CD14-positive monocyte (primary cell): Measurements from ENCODE around the gene ROBO2. TPM values are rescaled to one million over a fixed set of nuclear protein-coding genes. Genes with fewer than 3 reads are reported as not detected.

Source experiments
- DNase-seq, 3 donors: peaks; one replicate each; pipeline ENCODE4 v3.0.0-alpha.2; 2011 to 2022
- H2AFZ ChIP-seq: 2 replicates; pipeline ENCODE4 v1.6.0; 2012; ENCODE audit warnings: mild to moderate bottlenecking, low read depth, low read length, inconsistent platforms; ENCODE audit not compliant: insufficient read depth, poor library complexity, severe bottlenecking
- H3K27ac ChIP-seq, 2 donors: 1 replicate in 1 of 2; 2 replicates in 1 of 2; pipeline ENCODE4 v1.5.1; 2012 to 2013; ENCODE audit warnings: low read length in 2 of 2, control low read depth in 1 of 2, inconsistent platforms in 1 of 2, low read depth in 1 of 2, mild to moderate bottlenecking in 1 of 2
- H3K27me3 ChIP-seq, 2 donors: one replicate each; pipeline versions ENCODE4 v1.6.0 to v1.6.1; 2011 to 2013; ENCODE audit warnings: low read length in 2 of 2; ENCODE audit not compliant: control insufficient read depth in 2 of 2, insufficient read depth in 2 of 2
- H3K36me3 ChIP-seq, 2 donors: replicated peaks in 1 of 2; 1 replicate in 1 of 2; 2 replicates in 1 of 2; pipeline versions ENCODE4 v1.5.1 to v1.6.1; 2012 to 2013; ENCODE audit warnings: low read length in 2 of 2, control low read depth in 1 of 2, inconsistent platforms in 1 of 2, mild to moderate bottlenecking in 1 of 2; ENCODE audit not compliant: insufficient read depth in 2 of 2, control insufficient read depth in 1 of 2
- H3K4me1 ChIP-seq, 2 donors: 1 replicate in 1 of 2; 2 replicates in 1 of 2; pipeline versions ENCODE4 v1.5.1 to v1.6.1; 2012 to 2013; ENCODE audit warnings: low read length in 2 of 2, control low read depth in 1 of 2, inconsistent platforms in 1 of 2, mild to moderate bottlenecking in 1 of 2, moderate library complexity in 1 of 2; ENCODE audit not compliant: insufficient read depth in 2 of 2, control insufficient read depth in 1 of 2
- H3K4me2 ChIP-seq: replicated peaks from 2 replicates; pipeline ENCODE3; 2012; ENCODE audit warnings: low read length, moderate library complexity, mild to moderate bottlenecking; ENCODE audit not compliant: poor library complexity, severe bottlenecking; ENCODE audit errors: extremely low read depth
- H3K4me3 ChIP-seq, 3 experiments: fragments of 200-600 bp in 1 of 3; sonication (generic) in 1 of 3; replicated peaks in 1 of 3; 1 replicate in 2 of 3; 2 replicates in 1 of 3; pipeline ENCODE4 v1.5.1; 2011 to 2013; ENCODE audit warnings: low read length in 3 of 3, mild to moderate bottlenecking in 3 of 3, control low read depth in 2 of 3, low read depth in 2 of 3, inconsistent platforms in 1 of 3, moderate library complexity in 1 of 3
- H3K79me2 ChIP-seq: 2 replicates; pipeline ENCODE4 v1.6.0; 2012; ENCODE audit warnings: mild to moderate bottlenecking, control low read depth, inconsistent platforms, low read length, moderate library complexity; ENCODE audit not compliant: insufficient read depth
- H3K9ac ChIP-seq: 2 replicates; pipeline ENCODE4 v1.6.0; 2017; ENCODE audit warnings: low read length, mild to moderate bottlenecking; ENCODE audit not compliant: insufficient read depth, poor library complexity, severe bottlenecking
- H3K9me3 ChIP-seq, 2 donors: replicated peaks in 1 of 2; 1 replicate in 1 of 2; 2 replicates in 1 of 2; pipeline versions ENCODE4 v1.5.1 to v1.6.1; 2012 to 2013; ENCODE audit warnings: low read length in 2 of 2, control low read depth in 1 of 2; ENCODE audit not compliant: control insufficient read depth in 1 of 2, insufficient read depth in 1 of 2
- H4K20me1 ChIP-seq: 2 replicates; pipeline ENCODE4 v1.6.0; 2012; ENCODE audit warnings: mild to moderate bottlenecking, low read length, control low read depth, moderate library complexity; ENCODE audit not compliant: insufficient read depth
- H3K27ac Mint-ChIP-seq, 7 donors: one replicate each; pipeline ENCODE4 v1.8.0; 2020; ENCODE audit warnings: mild to moderate bottlenecking in 7 of 7, mixed read lengths in 7 of 7, moderate library complexity in 6 of 7, inconsistent platforms in 2 of 7
- H3K27me3 Mint-ChIP-seq, 3 donors: one replicate each; pipeline ENCODE4 v1.8.0; 2021 to 2022; ENCODE audit warnings: low read depth in 3 of 3, mild to moderate bottlenecking in 3 of 3, mixed read lengths in 3 of 3, moderate library complexity in 3 of 3, inconsistent platforms in 1 of 3
- H3K36me3 Mint-ChIP-seq, 2 donors: one replicate each; pipeline ENCODE4 v1.8.0; 2020; ENCODE audit warnings: mixed read lengths in 2 of 2, inconsistent platforms in 1 of 2, mild to moderate bottlenecking in 1 of 2
- H3K4me1 Mint-ChIP-seq: one replicate; pipeline ENCODE4 v1.8.0; 2020; ENCODE audit warnings: mild to moderate bottlenecking, mixed read lengths
- H3K4me3 Mint-ChIP-seq, 2 donors: one replicate each; pipeline ENCODE4 v1.8.0; 2020; ENCODE audit warnings: mild to moderate bottlenecking in 2 of 2, mixed read lengths in 2 of 2, moderate library complexity in 1 of 2
- H3K9me3 Mint-ChIP-seq, 7 donors: one replicate each; pipeline ENCODE4 v1.8.0; 2020 to 2022; ENCODE audit warnings: mixed read lengths in 7 of 7, mild to moderate bottlenecking in 6 of 7, moderate library complexity in 6 of 7, inconsistent platforms in 2 of 7
- WGBS: methylation state at CpG from one replicate; pipeline ENCODE4 v1.1.5; 2013; ENCODE audit warnings: missing lambda C conversion rate; ENCODE audit not compliant: insufficient coverage; 5-methylcytosine and 5-hydroxymethylcytosine counted together
- intact Hi-C, 2 donors: fragments of 100-400 bp; cut with micrococcal nuclease; formaldehyde crosslinking; loops; one replicate each; pipeline versions ENCODE4 v1.15.0 to v1.15.1; 2023
- polyA plus RNA-seq, 3 donors: library from polyadenylated mRNA; depleted of rRNA in 1 of 3; unstranded in 2 of 3; stranded (reverse) in 1 of 3; fragments of 300-500 nt in 2 of 3; fragments of >200 nt in 1 of 3; fragmentation: Illumina TruSeq in 2 of 3; gene quantifications; 1 replicate in 2 of 3; 2 replicates in 1 of 3; pipeline ENCODE4 v1.2.3, GENCODE V29; 2012 to 2021
- TF ChIP-seq, protein P1 (sequence below): fragments of 200-600 bp; IDR thresholded peaks from one replicate; pipeline ENCODE4 v1.8.0; 2022; ENCODE audit warnings: antibody characterized with exemption, mild to moderate bottlenecking

Gene ROBO2
- polyA plus RNA-seq, 3 donors: not detected

DNA sequence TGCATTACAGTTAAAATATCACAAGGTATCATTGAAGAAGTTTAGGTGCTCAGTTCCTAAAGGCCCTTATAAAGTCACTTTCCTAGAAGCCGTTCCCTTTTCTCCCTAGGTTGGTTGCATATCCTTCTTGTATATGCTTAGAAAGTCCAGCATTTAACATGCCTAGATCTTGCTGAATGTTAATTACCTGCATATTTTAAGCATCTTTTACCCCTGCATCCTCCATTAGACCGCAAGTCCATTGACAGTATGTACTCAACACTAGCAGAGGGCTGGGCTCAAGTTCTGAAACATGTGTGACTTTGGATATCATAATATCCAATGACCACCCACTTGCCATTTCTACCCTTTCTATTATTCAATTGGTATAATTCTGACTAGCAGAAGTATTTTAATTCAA is 336.6 kb downstream of the ROBO2 start:
- no CpG with 5 or more reads among the region's 2 CpGs for WGBS
- DNase-seq: no peak
- no peak overlapping the region for H3K4me3 Mint-ChIP-seq
- Histone ChIP-seq H3K27ac (no peak overlapping the region), H4K20me1 (no peaks in the 10 kb centered on the region), H2AFZ (no peak overlapping the region), H3K9ac (no peak overlapping the region), H3K36me3 (no peaks in the 10 kb centered on the region), H3K4me2 (no peak overlapping the region), H3K27me3 (no peaks in the 10 kb centered on the region), H3K4me1 (no peaks in the 10 kb centered on the region), H3K79me2 (no peaks in the 10 kb centered on the region), H3K9me3 (no peaks in the 10 kb centered on the region), H3K4me3 (no peak overlapping the region)
- H3K27ac Mint-ChIP-seq: no peak overlapping the region
- intact Hi-C loops: no loop called here
- peaks cover 0 to 5% (median 2%) of the 10 kb centered on the region in 7 donors for H3K9me3 Mint-ChIP-seq
- TF ChIP-seq, protein P1, sequence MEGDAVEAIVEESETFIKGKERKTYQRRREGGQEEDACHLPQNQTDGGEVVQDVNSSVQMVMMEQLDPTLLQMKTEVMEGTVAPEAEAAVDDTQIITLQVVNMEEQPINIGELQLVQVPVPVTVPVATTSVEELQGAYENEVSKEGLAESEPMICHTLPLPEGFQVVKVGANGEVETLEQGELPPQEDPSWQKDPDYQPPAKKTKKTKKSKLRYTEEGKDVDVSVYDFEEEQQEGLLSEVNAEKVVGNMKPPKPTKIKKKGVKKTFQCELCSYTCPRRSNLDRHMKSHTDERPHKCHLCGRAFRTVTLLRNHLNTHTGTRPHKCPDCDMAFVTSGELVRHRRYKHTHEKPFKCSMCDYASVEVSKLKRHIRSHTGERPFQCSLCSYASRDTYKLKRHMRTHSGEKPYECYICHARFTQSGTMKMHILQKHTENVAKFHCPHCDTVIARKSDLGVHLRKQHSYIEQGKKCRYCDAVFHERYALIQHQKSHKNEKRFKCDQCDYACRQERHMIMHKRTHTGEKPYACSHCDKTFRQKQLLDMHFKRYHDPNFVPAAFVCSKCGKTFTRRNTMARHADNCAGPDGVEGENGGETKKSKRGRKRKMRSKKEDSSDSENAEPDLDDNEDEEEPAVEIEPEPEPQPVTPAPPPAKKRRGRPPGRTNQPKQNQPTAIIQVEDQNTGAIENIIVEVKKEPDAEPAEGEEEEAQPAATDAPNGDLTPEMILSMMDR: no peak
- H3K4me1 Mint-ChIP-seq: no peaks in the 10 kb centered on the region
- H3K36me3 Mint-ChIP-seq: no peaks in the 10 kb centered on the region
- H3K27me3 Mint-ChIP-seq: no peaks in the 10 kb centered on the region

DNA sequence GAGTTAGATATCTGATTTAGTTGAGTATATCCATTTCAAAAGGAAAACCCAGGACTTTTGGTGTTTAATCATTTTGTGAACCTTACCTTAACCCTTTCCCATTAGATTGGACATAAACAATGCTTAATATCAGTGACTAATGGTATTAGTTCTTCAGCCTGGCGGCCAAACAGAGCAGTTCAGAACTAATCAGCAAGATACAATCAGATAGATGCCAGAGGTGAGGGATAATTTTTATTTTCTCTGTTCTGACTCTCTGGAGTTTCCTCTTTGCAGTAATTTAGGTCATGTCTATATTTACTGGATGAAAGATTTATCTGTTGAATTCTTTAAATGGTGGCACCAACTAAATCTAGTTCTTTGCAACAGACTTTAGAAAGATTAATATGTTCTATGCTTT is 337.8 kb downstream of the ROBO2 start:
- Mint-ChIP-seq H3K4me3 (no peak overlapping the region), H3K4me1 (no peaks in the 10 kb centered on the region), H3K27me3 (no peaks in the 10 kb centered on the region), H3K36me3 (no peaks in the 10 kb centered on the region), H3K27ac (no peak overlapping the region), H3K9me3 (peaks cover 0 to 5% (median 2%) of the 10 kb centered on the region in 7 donors)
- H3K27me3 ChIP-seq: no peaks in the 10 kb centered on the region
- no peaks in the 10 kb centered on the region for H3K36me3 ChIP-seq
- intact Hi-C loops: no loop called here
- WGBS: no CpG with 5 or more reads among the region's 1 CpG
- H3K4me1 ChIP-seq: no peaks in the 10 kb centered on the region
- TF ChIP-seq, protein P1: no peak
- H3K9ac ChIP-seq: no peak overlapping the region
- no peak for DNase-seq
- no peaks in the 10 kb centered on the region for H4K20me1 ChIP-seq
- H2AFZ ChIP-seq: no peak overlapping the region
- H3K4me3 ChIP-seq: no peak overlapping the region
- H3K9me3 ChIP-seq: no peaks in the 10 kb centered on the region
- H3K27ac ChIP-seq: no peak overlapping the region
- H3K79me2 ChIP-seq: no peaks in the 10 kb centered on the region
- H3K4me2 ChIP-seq: no peak overlapping the region
